Stomach (tissue), 4 donors: ENCODE results near the gene COBL.

Experiments used
- POLR2A ChIP-seq, 4 donors: fragments of 450-650 bp; IDR thresholded peaks; one replicate each; pipeline ENCODE4 v1.6.1; 2016; ENCODE audit warnings: antibody characterized with exemption in 4 of 4, control low read depth in 2 of 4, mild to moderate bottlenecking in 1 of 4, moderate library complexity in 1 of 4
- POLR2AphosphoS5 ChIP-seq, 3 donors: sonication (generic); formaldehyde crosslinking; IDR thresholded peaks; one replicate each; pipeline ENCODE4 v1.6.1; 2016; ENCODE audit warnings: antibody characterized with exemption in 3 of 3
- TF ChIP-seq, protein P1 (sequence below), 7 experiments: fragments of 450-650 bp in 4 of 7; fragments of 200-600 bp in 3 of 7; sonication (generic) in 3 of 7; IDR thresholded peaks; one replicate each; pipeline ENCODE4 v1.5.1; 2016 to 2019; ENCODE audit warnings: antibody characterized with exemption in 7 of 7, control low read depth in 2 of 7, mild to moderate bottlenecking in 1 of 7

DNA sequence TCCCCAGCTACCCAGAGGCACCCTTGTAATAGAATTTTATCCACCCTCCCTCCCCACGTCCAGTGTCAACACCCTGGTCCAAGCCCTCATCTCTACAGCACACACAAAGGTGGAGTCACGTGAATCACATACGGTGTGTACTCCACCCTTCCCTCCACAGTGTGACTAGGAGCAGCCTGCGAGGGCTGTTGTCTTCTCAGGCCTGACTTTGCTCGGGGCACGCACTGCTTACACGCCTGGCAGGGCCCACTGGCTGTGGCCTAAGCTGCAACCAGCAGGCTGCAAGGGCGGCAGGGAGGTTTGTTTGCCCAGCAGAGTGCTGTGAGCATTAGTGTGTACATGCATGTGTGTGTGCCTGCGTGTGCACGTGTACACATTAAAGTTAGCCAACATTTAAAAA is 93.7 kb downstream of the COBL start:
- TF ChIP-seq, protein P1, sequence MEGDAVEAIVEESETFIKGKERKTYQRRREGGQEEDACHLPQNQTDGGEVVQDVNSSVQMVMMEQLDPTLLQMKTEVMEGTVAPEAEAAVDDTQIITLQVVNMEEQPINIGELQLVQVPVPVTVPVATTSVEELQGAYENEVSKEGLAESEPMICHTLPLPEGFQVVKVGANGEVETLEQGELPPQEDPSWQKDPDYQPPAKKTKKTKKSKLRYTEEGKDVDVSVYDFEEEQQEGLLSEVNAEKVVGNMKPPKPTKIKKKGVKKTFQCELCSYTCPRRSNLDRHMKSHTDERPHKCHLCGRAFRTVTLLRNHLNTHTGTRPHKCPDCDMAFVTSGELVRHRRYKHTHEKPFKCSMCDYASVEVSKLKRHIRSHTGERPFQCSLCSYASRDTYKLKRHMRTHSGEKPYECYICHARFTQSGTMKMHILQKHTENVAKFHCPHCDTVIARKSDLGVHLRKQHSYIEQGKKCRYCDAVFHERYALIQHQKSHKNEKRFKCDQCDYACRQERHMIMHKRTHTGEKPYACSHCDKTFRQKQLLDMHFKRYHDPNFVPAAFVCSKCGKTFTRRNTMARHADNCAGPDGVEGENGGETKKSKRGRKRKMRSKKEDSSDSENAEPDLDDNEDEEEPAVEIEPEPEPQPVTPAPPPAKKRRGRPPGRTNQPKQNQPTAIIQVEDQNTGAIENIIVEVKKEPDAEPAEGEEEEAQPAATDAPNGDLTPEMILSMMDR (IDR thresholded peaks at IDR 0.05), result no peak
- TF ChIP-seq POLR2A (IDR thresholded peaks at IDR 0.05) (no peak), POLR2AphosphoS5 (IDR thresholded peaks at IDR 0.05) (peak in 1 of 3 donors; percentile 40)
